GM12875 (cell line): ENCODE measurements around the gene STAP2.

Experiments used
- H3K4me3 ChIP-seq: one replicate; pipeline ENCODE4 v1.5.1; 2011; ENCODE audit warnings: low read depth, low read length, control low read depth
- CTCF ChIP-seq: IDR thresholded peaks from 2 replicates; pipeline ENCODE4 v1.5.1; 2011; ENCODE audit warnings: low read depth, mild to moderate bottlenecking, control low read depth, inconsistent platforms, low read length, moderate library complexity, borderline replicate concordance; ENCODE audit not compliant: insufficient read depth

The STAP2 gene

DNA sequence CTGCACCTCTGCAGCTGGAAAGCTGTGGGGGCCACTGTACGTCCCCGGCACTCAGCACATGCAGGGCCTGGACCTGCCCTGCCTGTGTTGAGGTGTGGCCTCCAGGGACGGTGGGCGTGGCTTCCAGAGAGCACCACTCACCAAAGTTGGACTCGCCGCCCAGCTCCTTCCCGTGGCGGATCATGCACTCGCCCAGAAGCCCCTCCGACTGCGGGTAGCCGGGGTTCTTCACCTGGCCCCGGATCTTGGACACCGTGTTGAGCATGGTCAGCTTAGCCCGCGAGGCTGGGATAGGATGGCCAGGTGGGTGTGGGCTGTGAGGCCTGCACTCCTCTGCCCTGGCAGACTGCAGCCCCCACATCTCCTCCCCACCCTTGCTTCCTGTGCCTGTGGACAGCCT is 26.7 kb upstream of the STAP2 start:
- TF ChIP-seq CTCF, result no peak
- no peak overlapping the region for H3K4me3 ChIP-seq

- TF ChIP-seq CTCF, result no peak
- H3K4me3 ChIP-seq, result no peak overlapping the region
Observed at GRCh38 chr19:4363571-4364304, 25.1 kb upstream of the STAP2 start.

DNA sequence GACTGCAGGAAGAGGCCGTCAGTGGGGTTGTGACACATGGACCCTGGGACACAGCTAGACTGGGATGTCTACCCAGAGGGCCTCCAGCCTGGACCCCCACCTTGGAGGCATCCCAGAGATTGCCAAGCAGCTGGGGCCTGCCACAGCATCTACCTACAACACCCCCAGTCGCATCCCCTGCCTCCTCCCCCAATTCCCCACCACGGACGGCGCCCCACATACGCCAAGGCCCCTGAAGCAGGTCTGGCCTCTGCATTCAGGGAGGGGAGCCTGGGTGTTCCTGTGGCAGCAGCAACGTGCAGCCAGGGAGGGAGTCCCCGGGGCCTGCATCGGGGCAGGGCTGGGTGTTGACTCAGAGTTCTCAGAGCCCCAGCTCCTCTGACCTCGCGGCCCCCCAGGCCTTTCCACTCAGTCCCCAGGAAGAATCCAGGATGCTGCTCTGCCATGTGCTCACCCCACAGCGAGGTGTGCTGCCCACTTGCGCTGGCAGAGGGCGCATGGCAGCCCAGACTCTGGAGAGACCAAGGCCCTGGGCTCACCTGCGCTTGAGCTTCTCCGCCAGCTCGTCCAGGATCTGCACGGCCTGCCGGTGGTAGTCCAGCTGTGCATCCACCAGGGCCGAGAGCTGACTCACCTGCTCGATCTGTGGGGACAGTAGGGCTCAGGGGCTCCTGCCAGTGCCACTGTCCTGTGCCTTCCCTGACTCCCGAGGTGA is 24.4 kb upstream of the STAP2 start:
- no peak overlapping the region for H3K4me3 ChIP-seq
- TF ChIP-seq CTCF, result peak; percentile 11; the same call in 1 of the 2 replicates

DNA sequence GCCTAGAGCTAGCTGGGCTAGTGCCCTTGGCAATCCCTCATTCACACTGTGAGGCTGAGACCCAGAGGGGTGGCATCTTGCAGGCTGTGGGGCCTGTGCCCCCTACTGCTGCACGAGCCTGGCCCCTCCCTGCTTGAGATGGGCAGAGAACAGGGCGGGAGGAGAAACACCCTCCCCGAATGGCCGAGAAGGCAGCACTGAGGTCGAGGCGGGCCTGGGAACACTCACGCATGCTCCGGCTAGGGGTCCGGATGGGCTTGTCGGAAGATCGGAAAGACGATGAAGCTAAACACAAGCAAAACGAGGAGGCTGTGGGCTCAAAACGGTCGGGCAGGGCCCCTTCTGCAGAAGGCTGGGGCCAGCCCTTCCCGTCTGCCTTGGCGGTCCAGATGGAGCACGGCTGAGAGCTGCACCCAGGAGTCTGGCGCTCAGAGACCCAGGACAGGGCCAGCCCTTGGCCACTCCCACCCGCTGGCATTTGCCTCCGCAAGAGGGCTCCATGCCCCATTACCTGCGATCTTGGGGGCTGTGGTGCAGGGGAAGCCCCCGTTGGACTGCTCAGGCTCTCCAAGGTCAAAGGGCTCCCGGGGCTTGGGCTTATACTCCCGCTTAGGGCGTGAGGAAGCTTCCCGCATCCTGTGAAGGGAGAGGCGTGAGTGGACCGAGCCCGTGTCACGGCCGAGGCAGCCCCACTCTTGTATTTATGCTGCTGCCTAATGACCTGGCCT is 23.6 kb upstream of the STAP2 start:
- H3K4me3 ChIP-seq, result no peak overlapping the region
- no peak for TF ChIP-seq CTCF

GRCh38 chr19:4361152-4362046 is 22.8 kb upstream of the STAP2 start:
- no peak for TF ChIP-seq CTCF

DNA sequence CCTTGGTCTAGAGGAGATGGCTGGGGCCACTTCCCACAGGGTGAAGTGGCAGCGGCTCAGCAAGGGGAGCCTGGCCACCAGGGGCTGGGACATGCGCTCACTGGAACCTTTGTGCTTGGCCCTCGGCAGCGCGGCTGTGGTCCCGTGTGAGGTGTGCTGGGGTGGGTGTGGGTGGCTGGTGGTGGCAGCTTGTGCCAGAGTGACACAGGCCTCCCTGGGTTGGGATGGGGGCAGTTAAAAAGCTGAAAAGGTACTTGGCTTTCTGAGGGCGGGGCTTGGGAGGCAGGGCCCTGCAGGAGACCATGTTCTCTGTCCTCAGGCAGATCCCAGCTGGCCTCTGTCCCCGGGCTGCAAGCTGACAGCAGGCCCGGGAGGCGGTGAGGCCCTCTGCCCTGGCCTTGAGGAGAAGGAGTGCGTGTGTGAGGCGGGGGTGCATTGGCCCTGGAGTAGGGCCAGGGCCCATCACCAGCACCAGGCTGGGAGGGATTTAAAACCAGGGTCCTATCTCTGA is 22.1 kb upstream of the STAP2 start:
- H3K4me3 ChIP-seq, result no peak overlapping the region
- TF ChIP-seq CTCF, result no peak

More at GRCh38 chr19:4361152-4362046, 22.8 kb upstream of the STAP2 start:
- no peak overlapping the region for H3K4me3 ChIP-seq
